Stimulated activated CD8-positive, alpha-beta memory T cell treated with anti-CD3 and anti-CD28 coated beads, Interleukin-12 subunit alpha, Interleukin-12 subunit beta, amount 100 ng/mL, for 4 hours (primary cell): ENCODE results near the gene PROSER1.
"Not testable (repeated sequence)": the region's sequence is repeated elsewhere in the genome, so short reads cannot be mapped to it uniquely, and the experiment has no call there.

Experiments used
- DNase-seq: peaks from one replicate; pipeline ENCODE4 v3.0.0-alpha.2; 2020; ENCODE audit warnings: low read depth

The PROSER1 gene

DNA sequence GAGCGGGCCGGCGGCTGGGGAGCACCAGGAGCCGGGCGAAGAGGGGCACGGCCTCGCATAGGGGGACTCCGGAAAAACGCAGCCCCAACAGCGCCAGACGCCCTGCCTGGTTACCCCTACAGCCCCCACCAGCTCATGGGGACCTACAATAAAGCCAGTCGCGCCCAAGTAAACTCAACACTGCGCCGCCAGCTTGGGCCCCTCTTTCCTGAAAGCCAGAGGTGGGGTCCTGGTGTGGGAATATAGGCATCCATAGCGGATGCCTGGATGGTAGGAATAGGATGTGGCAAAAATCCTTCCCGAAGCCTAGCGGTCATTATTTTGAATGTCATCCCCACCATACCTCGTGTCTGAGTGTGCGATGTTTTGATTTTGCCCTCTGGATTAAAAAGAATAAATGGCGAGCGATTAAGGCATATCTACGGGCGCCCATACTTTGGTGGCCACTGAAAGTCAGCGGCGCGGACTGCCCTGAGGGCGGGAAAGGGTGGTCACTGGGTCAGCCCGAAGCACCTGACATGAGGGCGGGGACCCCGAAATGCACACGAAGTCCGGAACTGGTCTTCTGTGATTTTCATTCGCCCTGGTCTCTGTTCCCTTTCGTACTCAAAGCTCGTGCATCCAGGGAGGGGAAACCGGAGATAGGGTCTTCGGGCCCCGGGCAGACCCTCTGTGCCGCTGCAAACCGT lies at the start of gene PROSER1, which contains the start of gene NHLRC3:
Gene PROSER1, minus strand, starts transcription at position 210 of the 689 bp plus-strand sequence. CDS start 847 bp downstream, outside the sequence.
Gene NHLRC3, plus strand, starts transcription at position 577 of the 689 bp plus-strand sequence. CDS start 184 bp downstream, outside the sequence.
- peak; percentile 67 for DNase-seq

DNA sequence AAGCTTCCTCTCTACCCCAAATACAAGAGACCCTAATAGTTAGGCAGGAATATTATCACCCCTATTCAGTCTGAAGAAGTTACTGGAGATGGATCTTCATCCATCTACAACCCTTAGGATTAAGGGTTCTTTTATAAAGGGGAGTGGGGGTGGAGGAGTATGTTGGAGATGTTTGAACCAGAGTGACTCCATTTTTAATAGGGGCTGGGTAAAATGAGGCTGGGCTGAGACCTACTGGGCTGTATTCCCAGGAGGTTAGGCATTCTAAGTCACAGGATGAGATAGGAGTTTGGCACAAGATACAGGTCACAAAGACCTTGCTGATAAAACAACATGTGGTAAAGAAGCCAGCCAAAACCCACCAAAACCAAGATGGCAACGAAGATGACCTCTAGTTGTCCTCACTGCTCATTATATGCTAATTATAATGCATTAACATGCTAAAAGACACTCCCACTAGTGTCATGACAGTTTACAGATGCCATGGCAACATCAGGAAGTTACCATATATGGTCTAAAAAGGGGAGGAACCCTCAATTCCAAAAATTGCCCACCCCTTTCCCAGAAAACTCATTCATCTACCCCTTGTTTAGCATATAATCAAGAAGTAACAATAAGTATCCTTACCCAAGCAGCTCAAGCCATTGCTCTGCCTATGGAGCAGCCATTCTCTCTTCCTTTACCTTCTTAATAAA lies 48.5 kb upstream of the PROSER1 start:
- DNase-seq: not testable (repeated sequence)

DNA sequence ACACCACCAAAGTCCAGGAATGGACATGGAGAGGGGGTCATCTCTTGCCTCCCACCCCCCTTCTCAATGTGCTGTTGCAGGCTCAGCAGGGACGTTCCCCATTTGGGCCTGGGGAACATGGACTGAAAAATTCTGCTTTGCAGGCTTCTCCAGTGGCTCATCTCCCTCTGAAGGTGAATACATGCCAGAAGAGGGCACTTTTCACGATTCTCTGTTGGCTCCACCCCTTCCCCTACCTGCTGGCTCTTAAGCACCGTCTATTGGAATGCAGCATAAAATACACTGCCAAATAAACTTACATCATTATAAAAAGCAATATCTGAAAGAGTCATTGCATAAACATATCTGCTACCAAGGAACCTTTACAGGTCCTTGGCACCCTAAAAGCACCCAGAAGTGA lies 36.1 kb upstream of the PROSER1 start:
- DNase-seq: no peak

DNA sequence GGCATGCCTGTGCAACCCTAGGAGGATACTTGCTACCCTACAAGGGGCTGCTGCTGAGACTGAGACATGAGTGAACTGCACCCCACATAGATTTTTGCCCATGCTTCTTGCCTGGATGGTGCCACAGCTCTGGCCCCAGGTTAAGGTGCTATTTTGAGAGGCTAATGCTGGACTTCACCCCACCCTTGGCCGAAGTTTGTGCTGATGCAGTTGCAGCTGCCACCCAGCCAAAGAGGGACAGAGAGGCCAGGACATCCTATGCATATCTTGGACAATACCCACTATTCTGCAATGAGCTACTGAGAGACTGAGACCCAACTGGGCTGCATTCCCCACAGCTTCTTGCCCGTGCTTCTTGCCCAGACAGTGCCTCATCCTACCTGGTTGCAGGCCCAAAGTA lies 35.0 kb upstream of the PROSER1 start:
- no peak for DNase-seq

DNA sequence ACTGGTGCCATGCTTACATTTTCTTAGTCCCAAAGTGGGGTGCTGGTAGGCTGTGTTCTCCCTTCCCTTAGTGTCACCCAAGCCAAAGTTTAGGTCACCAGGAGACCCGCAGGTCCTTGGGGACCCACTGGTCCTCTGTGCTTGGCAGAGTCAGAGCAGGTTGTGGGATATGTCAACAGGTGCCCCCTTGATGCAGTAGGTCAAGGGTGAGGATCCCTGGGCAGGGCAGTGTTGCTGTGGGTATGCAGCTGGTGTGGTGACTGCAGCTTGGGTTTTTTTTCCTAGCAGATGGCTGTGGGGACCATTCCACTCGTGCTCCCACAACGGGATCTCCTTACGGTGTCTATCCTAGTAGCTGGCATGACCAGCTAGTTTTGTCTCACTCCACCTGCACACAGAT lies 24.1 kb upstream of the PROSER1 start:
- no peak for DNase-seq

DNA sequence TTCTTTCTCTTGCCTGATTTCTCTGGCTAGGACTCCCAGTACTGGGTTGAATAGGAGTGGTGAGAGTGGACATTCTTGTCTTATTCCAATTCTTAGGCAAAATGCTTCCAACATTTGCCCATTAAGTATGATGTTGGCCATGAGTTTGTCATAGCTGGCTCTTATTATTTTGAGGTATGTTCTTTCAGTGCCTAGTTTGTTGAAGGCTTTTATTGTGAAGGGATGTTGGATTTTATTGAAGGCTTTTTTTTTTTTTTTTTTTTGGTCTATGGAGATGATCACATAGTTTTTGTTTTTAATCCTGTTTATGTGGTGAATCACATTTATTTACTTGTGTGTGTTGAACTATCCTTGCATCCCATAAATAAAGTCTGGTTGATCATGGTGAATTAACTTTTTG lies 20.2 kb upstream of the PROSER1 start:
- no peak for DNase-seq

- DNase-seq: no peak
These were observed 18.1 kb upstream of the PROSER1 start for GRCh38 chr13:39056018-39056417.

- DNase-seq: no peak
These were observed 16.2 kb upstream of the PROSER1 start for GRCh38 chr13:39054112-39054511.

DNA sequence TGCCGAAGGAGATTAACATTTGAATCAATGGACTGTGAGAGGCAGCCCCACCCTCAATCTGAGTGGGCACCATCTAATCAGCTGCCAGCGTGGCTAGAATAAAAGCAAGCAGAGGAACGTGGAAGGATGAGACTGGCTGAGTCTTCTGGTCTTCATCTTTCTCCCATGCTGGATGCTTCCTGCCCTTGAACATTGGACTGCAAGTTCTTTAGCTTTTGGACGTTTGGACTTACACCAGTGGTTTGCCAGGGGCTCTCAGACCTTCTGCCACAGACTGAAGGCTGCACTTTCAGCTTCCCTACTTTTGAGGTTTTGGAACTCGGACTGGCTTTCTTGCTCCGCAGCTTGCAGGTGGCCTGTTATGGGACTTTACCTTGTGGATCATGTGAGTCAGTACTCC lies 15.1 kb upstream of the PROSER1 start:
- no peak for DNase-seq

- no peak for DNase-seq
These were observed 13.3 kb upstream of the PROSER1 start for GRCh38 chr13:39051157-39051556.

- no peak for DNase-seq
These were observed 11.4 kb upstream of the PROSER1 start for GRCh38 chr13:39049274-39049673.

DNA sequence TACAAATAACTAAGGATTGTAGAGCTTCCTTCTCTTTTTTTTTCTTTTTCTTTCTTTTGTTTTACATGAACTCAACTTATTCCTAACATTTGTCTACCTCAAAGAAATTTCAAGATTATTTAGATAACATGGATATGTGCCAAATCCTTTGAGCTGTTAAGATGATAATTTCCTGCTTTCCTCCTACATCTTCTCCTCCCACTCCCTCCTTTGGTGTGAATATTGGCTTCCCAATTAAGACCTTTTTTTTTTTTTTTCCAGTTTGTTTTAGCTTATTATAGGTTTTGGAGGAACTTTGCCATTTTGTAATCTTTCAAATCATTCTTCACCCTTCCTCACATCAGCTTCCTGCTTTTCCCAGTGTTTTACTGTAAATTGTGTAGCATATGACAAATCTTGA lies 10.9 kb upstream of the PROSER1 start:
- DNase-seq: no peak

DNA sequence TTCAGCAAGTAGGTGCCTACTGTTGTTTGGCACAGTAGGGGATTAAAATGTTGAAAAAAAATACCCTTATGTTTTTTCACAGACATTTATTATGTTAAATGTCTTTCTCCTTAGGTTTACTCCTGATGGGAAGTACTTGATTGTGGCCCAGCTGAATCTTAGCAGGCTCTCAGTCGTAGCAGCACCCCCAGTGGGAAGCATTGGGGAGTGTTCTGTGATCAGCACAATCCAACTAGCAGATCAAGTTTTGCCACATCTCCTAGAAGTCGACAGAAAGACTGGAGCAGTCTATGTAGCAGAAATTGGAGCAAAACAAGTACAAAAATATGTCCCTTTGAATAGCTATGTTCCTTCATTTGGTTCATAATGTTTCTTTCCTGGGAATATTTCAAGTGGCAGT lies 9.7 kb upstream of the PROSER1 start:
- DNase-seq: no peak

DNA sequence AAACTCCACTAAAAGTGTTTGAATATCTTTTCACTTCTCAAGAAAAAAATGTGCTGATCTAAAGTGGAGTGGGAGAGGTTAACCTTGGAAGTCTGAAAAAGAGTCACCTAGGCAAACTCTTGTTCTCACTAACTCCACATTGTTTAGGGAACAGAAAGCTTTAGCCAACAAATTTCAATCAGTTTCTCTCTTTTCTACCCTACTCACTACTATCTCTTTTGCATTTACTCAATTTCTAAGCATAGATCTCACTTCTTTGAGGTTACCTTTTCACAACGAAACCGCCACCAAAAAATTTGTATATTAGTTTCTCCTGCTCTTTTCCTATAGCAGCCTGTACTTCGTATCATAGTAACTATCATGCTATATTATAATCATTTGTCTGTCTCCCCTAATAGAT lies 6.6 kb upstream of the PROSER1 start:
- no peak for DNase-seq

DNA sequence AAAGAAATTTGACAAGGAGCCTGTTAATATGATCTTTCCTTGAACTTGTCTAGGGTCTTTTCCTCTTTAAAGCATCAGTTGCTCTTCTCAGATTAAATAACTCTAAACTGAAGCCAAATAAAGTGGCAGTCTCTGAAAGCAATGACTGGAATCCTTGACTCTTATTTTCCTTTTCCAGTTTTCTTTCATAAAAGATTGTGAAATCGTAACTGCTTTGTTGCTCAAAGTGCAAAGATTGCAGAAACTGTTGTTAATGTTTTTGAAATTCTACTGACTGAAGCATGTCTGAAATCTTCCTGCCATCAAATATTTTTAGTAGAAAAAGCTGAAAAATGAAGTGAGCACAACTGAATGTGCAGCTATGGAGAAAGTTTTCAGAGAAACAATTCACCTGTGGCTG lies 2.3 kb upstream of the PROSER1 start:
- DNase-seq: no peak

- DNase-seq: no peak
These were observed 1.2 kb upstream of the PROSER1 start for GRCh38 chr13:39039041-39039440.

DNA sequence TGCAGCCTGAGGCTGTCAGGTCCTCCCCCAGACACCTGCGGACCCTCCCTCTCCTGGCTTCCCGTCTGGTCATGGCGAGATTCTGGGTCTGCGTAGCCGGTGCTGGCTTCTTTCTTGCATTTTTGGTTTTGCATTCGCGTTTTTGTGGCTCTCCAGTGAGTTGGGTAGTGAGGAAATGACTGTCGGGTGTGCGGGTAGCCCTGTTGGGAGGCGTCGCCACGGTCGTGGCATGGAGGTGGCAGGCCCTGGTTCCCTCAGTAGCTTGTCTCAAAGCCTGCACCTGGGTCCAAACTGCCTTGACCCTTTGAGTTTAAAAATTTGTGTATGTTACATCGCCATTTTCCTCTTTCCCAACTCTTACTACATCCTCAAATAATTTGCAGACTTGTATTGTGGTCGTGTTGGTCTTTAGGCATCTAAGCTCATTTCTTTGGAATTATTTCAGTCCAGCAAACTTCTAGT lies 711 bp upstream of the PROSER1 start:
- no peak for DNase-seq

- peak; percentile 7 for DNase-seq
These were observed 444 bp downstream of the PROSER1 start for GRCh38 chr13:39037410-39037879.

DNA sequence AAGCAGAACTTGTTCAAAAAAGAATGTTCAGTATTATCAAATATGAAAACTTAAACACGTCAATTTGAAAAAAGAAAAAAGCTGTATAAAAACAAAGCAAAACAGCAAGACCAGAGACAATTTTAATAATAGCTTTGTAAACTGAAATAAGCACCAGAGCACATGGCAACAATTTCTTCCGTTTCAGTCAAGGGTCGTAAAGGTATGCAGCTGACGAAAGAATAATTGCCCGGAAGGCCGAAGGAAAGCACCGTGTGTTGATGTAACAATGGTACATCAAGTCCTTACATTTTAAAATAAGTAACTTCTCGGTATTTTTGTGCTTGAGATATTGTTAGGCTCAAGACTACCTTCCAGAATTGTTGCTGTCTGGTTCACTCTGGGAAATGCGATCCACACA lies 1.7 kb downstream of the PROSER1 start:
- no peak for DNase-seq

- no peak for DNase-seq
These were observed 2.1 kb downstream of the PROSER1 start for GRCh38 chr13:39035799-39036198.

DNA sequence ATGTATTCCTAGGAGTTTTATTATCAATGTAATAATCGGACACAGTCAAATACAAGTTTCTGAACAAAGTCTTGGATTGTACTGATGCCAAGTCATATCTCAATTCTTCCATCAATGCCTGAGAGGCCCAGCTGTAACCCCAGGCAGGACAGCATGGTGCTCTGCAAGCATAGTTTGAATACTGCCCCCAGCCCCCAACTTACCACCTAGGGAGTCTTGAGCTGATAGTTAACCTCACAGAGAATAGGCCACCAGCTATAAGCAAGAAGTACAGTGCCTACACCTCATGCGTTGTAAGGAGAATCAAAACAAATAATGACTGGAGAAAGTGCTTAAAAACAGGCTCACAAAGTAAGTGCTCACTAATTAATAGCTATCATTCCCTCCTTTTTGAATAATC lies 2.7 kb downstream of the PROSER1 start:
- no peak for DNase-seq

DNA sequence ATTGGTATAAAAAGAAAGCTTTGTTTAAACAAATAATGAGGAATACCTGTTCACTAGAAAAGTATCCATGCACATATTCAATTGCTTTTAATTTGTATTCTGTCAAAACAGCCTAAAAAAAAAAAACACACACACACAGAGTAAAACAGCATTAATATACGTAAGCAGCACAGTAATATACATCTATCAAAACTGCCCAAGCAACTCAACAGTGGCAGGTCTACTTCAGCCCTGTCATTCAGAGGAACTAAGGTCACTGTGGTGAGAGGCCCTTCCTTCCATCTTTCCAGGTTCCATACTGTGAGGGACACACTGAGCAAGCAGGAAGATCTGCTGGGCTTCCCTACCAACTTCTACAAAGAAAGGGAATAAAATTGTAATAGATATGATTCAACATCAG lies 3.8 kb downstream of the PROSER1 start:
- DNase-seq: no peak

DNA sequence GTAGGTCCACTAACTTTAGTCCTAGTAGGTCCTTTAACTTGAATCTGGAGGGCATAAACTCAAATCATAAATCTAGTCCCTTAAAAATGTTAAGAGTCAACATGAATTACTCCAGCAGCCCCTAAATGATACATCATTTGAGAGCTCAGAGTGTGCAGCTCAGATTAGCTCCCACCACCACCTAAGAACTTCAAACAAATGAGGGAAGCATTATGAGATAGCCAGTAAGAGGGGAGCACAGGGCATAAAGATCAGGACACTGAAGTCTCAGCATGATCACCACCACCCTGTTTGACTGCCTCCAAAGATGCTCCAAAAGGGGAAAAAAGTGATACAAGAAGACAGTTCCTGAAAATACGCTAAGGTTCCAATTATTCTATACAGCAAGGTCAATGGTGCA lies 5.7 kb downstream of the PROSER1 start:
- no peak for DNase-seq
